HCT116 (cell line): ENCODE results near the gene WDR59. TPM values are rescaled to one million over a fixed set of nuclear protein-coding genes. Genes with fewer than 3 reads are reported as not detected.

ENCODE experiments used
- CBX3 ChIP-seq: IDR thresholded peaks from 2 replicates; pipeline ENCODE4 v1.6.1; 2012; ENCODE audit warnings: low read depth
- CEBPB ChIP-seq: IDR thresholded peaks from 2 replicates; pipeline ENCODE4 v1.6.1; 2012; ENCODE audit warnings: low read depth
- ELF1 ChIP-seq: IDR thresholded peaks from 2 replicates; pipeline ENCODE4 v1.6.1; 2012; ENCODE audit warnings: low read depth, borderline replicate concordance
- FOSL1 ChIP-seq: IDR thresholded peaks from 2 replicates; pipeline ENCODE4 v1.6.1; 2012; ENCODE audit warnings: low read depth
- JUND ChIP-seq: IDR thresholded peaks from 2 replicates; pipeline ENCODE4 v1.6.1; 2012
- RAD21 ChIP-seq: IDR thresholded peaks from 2 replicates; pipeline ENCODE4 v1.6.1; 2012; ENCODE audit warnings: low read depth, mild to moderate bottlenecking
- SIN3A ChIP-seq: IDR thresholded peaks from 2 replicates; pipeline ENCODE4 v1.6.1; 2012; ENCODE audit warnings: low read depth
- SP1 ChIP-seq: IDR thresholded peaks from 2 replicates; pipeline ENCODE4 v1.6.1; 2012; ENCODE audit warnings: low read depth
- total RNA-seq: library from RNA; stranded (reverse); gene quantifications from one replicate; pipeline ENCODE4 v1.2.1, GENCODE V29; 2021; ENCODE audit not compliant: unreplicated experiment
- TF ChIP-seq, protein P1 (sequence below), 3 experiments: fragments of 200-600 bp in 1 of 3; sonication (generic) in 1 of 3; IDR thresholded peaks in 2 of 3; conservative IDR thresholded peaks in 1 of 3; 2 replicates each; pipeline ENCODE4 v1.5.1; 2012 to 2017; ENCODE audit warnings: low read depth in 2 of 3, low read length in 2 of 3, antibody characterized with exemption in 1 of 3, borderline replicate concordance in 1 of 3, control low read depth in 1 of 3, mild to moderate bottlenecking in 1 of 3, mixed read lengths in 1 of 3, mixed run types in 1 of 3, moderate library complexity in 1 of 3; ENCODE audit not compliant: insufficient read depth in 1 of 3
- TF ChIP-seq, protein P2 (sequence below): IDR thresholded peaks from 2 replicates; pipeline ENCODE4 v1.6.1; 2012
- TF ChIP-seq, protein P3 (sequence below): IDR thresholded peaks from 2 replicates; pipeline ENCODE4 v1.6.1; 2011; ENCODE audit warnings: mild to moderate bottlenecking, low read length, moderate library complexity; ENCODE audit not compliant: insufficient replicate concordance; ENCODE audit errors: extremely low read depth

The WDR59 gene
- total RNA-seq, 1 experiment from 2014 or later, result 96.9 TPM

DNA sequence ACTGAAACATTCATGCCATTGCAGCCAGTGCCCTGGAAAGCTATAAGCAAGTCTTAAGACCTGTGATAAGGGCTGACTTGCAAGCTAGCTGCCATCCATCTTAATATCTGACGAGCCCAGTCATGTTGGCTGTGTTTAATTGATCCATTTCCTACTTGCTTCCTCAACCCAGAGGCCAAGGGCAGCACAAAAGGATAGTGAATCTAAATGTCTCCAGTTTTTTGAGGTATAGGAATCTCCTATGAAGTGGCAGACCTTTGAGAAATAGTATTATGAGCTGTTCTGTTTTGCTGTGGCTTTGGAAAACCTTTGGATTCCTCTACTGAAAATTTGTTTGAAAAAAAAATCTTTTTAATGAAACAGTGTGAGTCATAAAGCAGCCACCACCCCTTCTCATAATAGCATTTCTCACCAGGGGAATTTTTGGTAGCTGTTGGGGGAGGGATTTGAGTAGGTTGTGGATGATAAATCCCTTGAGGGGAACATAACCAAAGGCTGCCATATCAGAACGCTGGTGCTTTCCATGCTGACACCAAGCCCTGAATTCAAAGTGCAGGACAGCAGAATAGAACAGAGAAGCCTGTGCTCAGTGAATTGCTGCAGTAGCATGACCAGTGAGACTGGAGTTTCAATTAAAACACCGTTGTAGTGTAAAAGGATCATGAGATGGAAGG, 26.8 kb upstream of the WDR59 start (continued):
- TF ChIP-seq, protein P1, sequence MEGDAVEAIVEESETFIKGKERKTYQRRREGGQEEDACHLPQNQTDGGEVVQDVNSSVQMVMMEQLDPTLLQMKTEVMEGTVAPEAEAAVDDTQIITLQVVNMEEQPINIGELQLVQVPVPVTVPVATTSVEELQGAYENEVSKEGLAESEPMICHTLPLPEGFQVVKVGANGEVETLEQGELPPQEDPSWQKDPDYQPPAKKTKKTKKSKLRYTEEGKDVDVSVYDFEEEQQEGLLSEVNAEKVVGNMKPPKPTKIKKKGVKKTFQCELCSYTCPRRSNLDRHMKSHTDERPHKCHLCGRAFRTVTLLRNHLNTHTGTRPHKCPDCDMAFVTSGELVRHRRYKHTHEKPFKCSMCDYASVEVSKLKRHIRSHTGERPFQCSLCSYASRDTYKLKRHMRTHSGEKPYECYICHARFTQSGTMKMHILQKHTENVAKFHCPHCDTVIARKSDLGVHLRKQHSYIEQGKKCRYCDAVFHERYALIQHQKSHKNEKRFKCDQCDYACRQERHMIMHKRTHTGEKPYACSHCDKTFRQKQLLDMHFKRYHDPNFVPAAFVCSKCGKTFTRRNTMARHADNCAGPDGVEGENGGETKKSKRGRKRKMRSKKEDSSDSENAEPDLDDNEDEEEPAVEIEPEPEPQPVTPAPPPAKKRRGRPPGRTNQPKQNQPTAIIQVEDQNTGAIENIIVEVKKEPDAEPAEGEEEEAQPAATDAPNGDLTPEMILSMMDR (IDR thresholded peaks at IDR 0.05 in 2 of 3, conservative IDR thresholded peaks at IDR 0.05 in 1 of 3; ENCODE audit: borderline replicate concordance in 1 of 3, insufficient read depth in 1 of 3, low read depth in 2 of 3, low read length in 2 of 3), result no peak
- TF ChIP-seq RAD21, result peak; percentile 38; the same call in 1 of the 2 replicates
- TF ChIP-seq, protein P2, sequence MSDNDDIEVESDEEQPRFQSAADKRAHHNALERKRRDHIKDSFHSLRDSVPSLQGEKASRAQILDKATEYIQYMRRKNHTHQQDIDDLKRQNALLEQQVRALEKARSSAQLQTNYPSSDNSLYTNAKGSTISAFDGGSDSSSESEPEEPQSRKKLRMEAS, result peak; percentile 57
- no peak; the same call in 1 of the 2 replicates for TF ChIP-seq ELF1
- TF ChIP-seq CBX3, result peak; percentile 81
- TF ChIP-seq SP1, result peak; percentile 79
- TF ChIP-seq FOSL1, result peak; percentile 88
- TF ChIP-seq JUND, result peak; percentile 81
- TF ChIP-seq, protein P3, sequence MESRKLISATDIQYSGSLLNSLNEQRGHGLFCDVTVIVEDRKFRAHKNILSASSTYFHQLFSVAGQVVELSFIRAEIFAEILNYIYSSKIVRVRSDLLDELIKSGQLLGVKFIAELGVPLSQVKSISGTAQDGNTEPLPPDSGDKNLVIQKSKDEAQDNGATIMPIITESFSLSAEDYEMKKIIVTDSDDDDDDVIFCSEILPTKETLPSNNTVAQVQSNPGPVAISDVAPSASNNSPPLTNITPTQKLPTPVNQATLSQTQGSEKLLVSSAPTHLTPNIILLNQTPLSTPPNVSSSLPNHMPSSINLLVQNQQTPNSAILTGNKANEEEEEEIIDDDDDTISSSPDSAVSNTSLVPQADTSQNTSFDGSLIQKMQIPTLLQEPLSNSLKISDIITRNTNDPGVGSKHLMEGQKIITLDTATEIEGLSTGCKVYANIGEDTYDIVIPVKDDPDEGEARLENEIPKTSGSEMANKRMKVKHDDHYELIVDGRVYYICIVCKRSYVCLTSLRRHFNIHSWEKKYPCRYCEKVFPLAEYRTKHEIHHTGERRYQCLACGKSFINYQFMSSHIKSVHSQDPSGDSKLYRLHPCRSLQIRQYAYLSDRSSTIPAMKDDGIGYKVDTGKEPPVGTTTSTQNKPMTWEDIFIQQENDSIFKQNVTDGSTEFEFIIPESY, result no peak
- TF ChIP-seq SIN3A, result no peak
- 0 out of 2 replicates have a peak, but pooled peaks have one; percentile 53 for TF ChIP-seq CEBPB
